ENCODE measurements around the gene ANXA5.

Gene ANXA5

GRCh38 chr4:121674696-121675095, 22.1 kb downstream of the ANXA5 start:
- TF ChIP-seq CTCF (IDR thresholded peaks at IDR 0.05; ENCODE audit: control insufficient read depth, extremely low read depth, insufficient read depth): no peak
- H3K4me3 ChIP-seq (ENCODE audit: low read depth, low read length): no peak overlapping the region
- no peak for DNase-seq (ENCODE audit: low read depth)

- TF ChIP-seq CTCF (IDR thresholded peaks at IDR 0.05; ENCODE audit: control insufficient read depth, extremely low read depth, insufficient read depth): no peak
- H3K4me3 ChIP-seq (ENCODE audit: low read depth, low read length): no peak overlapping the region
- DNase-seq (ENCODE audit: low read depth): no peak
These were observed 22.6 kb downstream of the ANXA5 start for GRCh38 chr4:121674191-121674590.

- DNase-seq (ENCODE audit: low read depth): no peak
- no peak overlapping the region for H3K4me3 ChIP-seq (ENCODE audit: low read depth, low read length)
- no peak for TF ChIP-seq CTCF (IDR thresholded peaks at IDR 0.05; ENCODE audit: control insufficient read depth, extremely low read depth, insufficient read depth)
These were observed 27.6 kb downstream of the ANXA5 start for GRCh38 chr4:121669163-121669550.

- DNase-seq (ENCODE audit: low read depth): no peak
- H3K4me3 ChIP-seq (ENCODE audit: low read depth, low read length): no peak overlapping the region
- no peak for TF ChIP-seq CTCF (IDR thresholded peaks at IDR 0.05; ENCODE audit: control insufficient read depth, extremely low read depth, insufficient read depth)
These were observed 28.2 kb downstream of the ANXA5 start for GRCh38 chr4:121668368-121669162.

GRCh38 chr4:121666091-121666679, 30.6 kb downstream of the ANXA5 start:
- no peak for TF ChIP-seq CTCF (IDR thresholded peaks at IDR 0.05; ENCODE audit: control insufficient read depth, extremely low read depth, insufficient read depth)
- no peak for DNase-seq (ENCODE audit: low read depth)
- H3K4me3 ChIP-seq (ENCODE audit: low read depth, low read length): no peak overlapping the region

GRCh38 chr4:121665371-121665770, 31.4 kb downstream of the ANXA5 start:
- no peak for TF ChIP-seq CTCF (IDR thresholded peaks at IDR 0.05; ENCODE audit: control insufficient read depth, extremely low read depth, insufficient read depth)
- no peak for DNase-seq (ENCODE audit: low read depth)
- H3K4me3 ChIP-seq (ENCODE audit: low read depth, low read length): no peak overlapping the region
